COR-L47 (cell line): Measurements from ENCODE around the gene OR51F2.
"Not testable (repeated sequence)": the region's sequence is repeated elsewhere in the genome, so short reads cannot be mapped to it uniquely, and the experiment has no call there.

Experiments
- DNase-seq: peaks from one replicate; lab custom pipeline; 2025; lab: John Stamatoyannopoulos, UW

The OR51F2 gene, protein sequence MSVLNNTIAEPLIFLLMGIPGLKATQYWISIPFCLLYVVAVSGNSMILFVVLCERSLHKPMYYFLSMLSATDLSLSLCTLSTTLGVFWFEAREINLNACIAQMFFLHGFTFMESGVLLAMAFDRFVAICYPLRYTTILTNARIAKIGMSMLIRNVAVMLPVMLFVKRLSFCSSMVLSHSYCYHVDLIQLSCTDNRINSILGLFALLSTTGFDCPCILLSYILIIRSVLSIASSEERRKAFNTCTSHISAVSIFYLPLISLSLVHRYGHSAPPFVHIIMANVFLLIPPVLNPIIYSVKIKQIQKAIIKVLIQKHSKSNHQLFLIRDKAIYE

DNA sequence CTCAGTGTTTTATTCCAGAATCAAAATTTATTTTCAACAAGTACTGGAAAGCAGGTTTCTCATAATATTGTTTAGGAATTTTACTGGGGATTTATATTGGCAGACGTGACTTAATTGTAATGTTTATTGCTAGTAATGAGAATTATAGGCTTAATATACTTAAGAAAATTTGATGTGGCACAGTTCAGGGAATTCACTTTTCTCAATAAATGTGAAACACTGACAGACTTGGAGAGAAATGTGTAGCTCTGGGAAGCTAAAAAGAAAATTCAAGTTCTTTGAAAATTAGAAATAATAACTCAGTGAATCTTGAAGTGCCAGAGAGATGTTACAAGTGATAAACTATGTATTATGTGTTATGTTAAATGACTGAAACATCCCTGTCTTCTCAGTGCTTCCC, at the start of gene OR51F2:
TSS of gene OR51F2 (plus strand) at position 301 of the 400 bp plus-strand sequence. CDS start 101 bp downstream, outside the sequence.
- DNase-seq, result no peak

DNA sequence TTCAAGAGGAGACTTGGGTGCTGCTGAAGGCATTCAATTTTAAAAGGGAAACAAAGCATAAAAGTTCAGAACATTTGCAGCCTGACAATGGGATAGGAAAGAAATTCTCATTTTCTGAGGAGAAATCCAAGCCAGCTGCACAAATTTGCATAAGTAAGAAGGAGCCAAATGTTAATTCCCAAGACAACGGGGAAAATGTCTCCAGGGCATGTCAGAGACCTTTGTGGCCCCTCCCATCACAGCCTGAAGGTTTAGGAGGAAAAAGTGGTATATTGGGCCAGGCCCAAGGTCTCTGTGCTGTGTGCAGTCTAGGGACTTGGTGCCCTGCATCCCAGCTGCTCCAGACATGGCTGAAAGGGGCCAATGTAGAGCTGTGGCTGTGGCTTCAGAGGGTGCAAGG, 38.7 kb upstream of the OR51F2 start:
- no peak for DNase-seq

DNA sequence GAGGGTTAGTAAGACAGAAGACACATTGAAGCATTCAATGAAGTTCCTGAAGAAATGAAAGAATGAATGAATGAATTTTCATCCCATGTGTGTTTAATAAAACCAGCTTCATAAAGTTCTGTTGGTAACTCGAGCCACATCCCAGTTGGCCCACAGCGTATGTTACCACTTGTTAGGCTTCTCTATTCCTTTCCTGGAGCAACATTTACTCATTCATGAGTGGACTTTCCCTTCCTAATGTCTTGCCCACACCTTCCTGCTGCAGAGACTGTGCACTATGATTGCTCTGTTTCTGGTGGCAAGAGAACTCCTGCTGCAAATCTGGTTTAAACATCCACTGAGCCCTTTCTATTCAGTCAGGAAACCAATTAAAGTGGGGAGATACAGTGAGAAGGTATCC, 23.9 kb upstream of the OR51F2 start:
- no peak for DNase-seq

DNA sequence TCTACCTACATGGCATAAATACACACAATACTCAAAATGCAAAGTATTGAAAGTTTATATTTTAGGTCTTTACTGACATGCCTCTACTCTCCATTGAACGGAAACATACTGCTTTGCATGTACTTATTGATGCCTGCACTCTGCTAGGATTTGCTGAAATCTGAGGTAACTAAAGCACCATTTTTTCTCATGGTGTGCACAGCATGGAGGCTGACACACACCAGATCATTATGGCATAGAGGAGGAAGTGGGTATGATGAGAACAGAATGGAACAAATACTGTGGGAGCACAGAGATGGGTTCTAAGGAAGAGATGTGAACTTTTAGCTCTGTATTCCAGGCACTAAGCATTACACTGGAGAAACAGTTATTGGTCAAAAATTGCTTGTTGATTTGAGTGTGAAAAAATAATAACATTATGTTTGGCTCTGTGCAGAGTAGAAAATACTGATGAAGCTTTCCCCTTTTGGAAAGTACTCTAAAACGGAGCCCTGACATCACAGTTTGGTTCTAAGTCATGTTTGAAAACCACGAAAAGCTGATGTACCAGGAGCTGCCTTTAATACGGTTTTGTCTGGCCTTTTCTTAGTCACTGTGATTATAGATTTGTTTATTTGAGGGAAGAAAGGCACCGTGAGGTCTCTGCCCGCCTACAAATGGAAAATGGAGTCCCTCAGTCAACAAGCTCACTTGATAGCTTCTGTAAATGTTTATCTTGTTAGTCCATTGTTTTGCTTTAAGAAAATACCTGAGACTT, 22.5 kb upstream of the OR51F2 start:
- DNase-seq, result no peak

DNA sequence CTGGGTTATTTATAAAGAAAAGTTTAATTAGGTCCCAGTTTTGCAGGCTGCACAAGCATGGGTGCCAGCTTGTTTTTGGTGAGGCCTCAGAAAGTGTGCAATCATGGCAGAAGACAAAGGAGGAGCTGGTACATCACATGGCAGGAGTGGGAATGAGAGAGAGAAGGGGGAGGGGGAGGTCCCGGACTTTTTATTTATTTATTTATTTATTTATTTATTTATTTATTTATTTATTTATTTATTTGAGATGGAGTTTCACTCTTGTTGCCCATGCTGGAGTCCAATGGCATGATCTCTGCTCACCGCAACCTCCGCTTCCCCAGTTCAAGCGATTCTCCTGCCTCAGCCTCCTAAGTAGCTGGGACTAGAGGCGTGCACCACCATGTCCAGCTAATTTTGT, 19.8 kb upstream of the OR51F2 start:
- DNase-seq, result not testable (repeated sequence)

DNA sequence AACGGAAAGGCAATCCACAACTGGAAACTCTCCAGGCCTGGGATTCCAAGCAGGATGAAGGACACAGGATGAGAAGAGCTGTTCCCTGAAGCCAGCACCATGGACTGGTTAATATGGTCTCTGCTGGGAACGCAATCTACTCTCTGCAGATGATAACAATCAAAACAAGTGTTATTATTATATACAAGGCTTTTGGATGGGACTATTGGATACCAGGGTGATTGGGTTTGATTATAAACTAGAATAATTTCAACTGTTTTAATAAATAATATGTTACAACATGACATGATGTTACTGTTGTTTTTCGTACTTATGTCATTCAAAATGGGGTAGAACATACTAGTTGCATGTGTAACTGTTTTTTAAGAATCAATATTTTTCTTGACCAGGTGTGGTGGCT, 16.8 kb upstream of the OR51F2 start, which contains the start of gene OR52R1:
TSS of gene OR52R1 (minus strand) at position 101 of the 400 bp plus-strand sequence. CDS start at position 101, 0 bp downstream.
- DNase-seq, result no peak

DNA sequence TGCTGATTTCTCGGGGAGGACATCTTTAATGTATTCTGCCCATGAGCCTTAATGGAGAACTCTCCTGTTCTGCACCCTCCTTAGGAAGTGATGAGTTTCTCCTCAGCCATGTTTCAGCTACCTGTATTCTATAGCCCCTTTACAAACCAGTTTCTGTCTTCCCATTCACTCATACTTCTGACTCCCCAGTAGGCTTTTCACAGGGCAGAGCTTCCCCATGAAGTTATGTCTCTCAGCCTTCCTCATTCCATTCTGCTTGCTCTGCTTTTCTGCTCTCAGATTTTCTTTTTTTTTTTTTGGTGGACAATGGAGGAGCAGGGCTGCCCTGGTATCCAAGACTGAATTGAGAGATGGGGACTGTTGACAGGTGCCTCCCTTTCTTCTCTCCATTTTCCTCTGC, 12.6 kb upstream of the OR51F2 start:
- no peak for DNase-seq

DNA sequence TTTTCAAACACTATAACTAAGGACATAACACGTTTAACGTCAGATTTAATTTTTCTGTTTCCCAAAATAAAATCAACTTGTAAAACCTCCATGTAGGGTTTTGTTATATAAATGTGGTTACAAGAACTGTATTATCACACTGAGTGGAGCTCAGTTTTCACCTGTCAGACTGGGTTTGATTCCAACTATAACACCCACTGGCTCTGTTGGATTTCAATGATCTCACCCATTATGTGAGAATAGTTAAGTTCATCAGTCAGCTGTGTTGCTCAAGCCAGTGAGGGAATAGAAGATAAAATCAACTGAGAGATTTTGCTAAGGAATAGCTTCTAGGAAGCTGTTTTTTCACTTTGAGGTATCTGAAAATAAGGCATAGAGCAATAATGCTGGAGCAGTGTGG, 11.9 kb upstream of the OR51F2 start:
- no peak for DNase-seq

DNA sequence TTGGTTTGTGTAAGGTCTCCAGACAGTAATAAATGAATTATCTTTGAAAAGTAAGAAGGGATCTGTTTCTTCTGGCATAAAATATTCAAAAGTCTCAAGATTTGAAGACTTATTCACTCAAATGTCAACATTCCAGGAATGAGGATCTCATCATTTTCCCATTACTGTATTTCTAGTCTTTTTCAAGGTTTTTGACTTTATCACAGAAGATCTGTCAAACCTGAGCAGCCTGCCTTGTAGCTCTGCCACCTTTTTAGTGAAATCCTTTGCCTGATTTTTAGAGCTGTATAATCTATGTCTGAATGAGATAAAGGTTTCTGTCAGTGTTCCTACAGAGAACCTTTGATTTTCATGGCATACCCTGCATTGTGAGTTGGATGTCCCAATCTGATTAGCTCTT, 4.0 kb downstream of the OR51F2 start:
- no peak for DNase-seq

DNA sequence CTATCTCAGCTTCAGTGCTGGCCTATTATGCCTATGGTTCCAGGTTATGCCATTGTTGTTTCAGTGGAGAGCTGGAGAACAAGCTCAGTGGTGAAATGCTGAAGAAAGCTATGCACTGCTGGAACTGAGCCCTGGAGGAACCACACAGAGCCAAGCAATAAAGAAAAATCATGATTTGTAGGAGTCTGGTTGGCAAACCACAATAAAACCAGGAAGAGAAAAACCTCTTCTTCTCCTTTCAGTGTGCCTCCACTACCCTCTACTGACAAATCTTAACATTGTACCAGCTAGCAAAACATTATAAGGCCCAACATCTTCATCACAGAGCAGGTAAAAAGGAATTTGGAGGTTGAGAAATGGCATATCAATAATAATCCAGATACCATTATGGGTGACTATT, 5.3 kb downstream of the OR51F2 start:
- peak; percentile 15 for DNase-seq

DNA sequence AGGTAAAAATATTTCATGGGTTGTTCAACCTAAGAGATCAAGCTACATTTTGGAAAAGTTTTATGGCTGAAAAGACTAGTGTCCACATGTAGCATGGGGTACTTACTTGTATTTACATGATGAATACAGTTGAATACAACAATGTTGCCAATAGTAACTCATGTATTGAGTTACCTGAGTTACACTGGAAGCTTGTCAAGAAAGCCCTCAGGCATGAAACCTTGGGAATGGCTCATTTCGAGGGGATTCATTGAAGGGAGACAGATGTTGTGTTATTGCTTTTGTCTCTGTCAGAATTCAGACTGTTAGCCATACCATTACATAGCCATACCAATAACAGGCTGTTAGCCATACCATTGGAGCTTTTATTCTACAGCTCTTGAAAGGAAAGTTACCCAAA, 9.2 kb downstream of the OR51F2 start:
- DNase-seq, result no peak

DNA sequence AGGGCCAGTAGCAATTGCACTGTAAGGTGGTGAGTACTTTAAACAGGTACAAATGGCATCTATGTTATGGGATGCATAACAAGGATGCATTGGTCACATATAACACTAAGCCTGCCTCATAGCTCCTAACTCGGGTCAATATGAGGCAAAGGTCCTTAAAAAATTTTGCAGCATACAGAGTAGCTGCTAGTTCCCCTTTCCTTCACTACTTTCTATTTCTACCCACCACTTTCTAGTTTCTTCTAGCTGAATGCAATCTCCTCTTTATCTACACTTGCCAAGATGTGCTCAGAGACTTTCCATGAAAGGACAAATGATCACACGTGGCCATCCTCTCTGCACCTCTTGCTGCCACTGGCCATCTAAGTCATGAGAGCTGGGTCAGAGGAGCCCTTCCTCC, 9.8 kb downstream of the OR51F2 start:
- DNase-seq, result no peak

DNA sequence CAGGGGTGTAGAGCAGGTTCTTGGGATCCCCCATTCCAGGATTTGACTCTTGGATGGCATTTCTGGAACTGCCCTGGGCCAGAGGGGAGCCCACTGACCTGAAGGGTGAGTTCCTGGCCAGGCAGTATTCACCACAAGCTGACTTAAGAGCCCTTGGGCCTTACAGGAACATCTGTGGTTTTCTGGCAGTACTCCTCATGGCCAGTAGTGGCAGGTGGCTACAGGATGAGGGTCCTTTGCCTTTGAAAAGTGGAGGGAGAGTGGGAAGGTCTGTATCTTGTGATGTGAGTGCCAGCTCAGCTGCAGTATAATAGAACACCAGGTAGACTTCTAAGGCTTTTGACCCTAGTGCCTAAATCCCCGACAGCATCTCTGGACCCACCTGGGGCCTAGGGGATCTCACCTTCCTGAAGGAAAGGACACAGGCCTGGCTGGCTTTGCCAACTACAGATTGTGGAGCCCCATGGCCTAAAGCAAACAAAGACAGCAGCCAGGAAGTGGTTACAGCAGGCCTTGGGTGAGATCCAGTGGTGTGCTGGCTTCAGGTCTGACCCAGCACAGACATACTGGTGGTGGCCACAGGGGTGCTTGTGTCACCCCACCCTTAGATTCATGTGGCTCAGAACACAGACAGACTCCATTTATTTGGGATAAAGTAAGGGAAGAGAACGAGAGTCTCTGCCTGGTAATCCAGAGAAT, 18.9 kb downstream of the OR51F2 start:
- no peak for DNase-seq

DNA sequence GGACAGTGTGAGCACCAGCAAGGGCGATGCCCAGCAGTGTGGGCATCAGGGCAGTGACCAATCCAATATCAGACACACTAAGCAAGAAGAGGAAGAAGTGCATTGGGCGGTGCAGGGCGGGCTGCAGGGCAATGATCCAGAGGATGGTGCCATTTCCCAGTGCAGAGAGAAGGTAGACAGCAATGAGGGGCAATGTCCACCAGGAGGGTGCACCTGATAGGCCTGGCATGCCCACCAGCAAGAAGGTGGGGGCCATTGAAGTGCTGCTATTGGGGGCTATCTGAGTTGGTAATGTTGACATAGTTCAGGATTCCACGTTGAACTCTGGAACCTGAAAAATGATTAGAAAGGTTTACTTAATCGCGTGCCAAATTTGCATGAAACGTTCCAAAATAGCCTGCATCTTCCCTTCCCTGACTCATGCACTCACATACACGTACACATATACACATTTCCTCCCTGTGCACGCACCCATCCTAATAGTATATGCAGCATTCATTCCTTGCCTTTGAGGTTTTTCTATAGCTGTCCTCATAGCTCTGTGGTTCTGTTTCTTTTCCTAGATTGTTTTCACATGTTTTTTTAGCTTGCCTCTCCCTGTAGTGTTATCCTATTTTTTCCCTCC, 27.9 kb downstream of the OR51F2 start, which contains the start of gene OR51S1:
TSS of gene OR51S1 (minus strand) at position 301 of the 625 bp plus-strand sequence. CDS start at position 301, 0 bp downstream.
- no peak for DNase-seq

DNA sequence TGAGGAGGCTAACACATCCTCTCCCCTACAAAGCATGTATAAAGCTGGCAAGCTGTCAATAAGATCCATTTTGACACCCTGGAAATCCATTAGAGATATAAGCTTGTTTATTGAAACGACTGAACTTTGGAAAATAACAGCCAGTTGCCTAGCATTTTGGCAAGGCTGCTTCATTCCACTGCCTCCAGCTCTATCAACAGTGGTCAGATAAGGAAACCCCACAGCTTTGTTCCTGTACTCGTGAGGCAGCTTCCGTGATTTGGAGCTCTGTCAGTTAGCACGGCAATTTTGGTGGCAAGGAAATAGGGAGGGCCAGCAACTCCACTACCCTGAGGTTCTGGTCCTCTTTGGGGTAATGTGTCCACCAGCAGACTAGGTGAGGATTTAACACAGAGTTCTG, 29.9 kb downstream of the OR51F2 start:
- DNase-seq, result no peak

DNA sequence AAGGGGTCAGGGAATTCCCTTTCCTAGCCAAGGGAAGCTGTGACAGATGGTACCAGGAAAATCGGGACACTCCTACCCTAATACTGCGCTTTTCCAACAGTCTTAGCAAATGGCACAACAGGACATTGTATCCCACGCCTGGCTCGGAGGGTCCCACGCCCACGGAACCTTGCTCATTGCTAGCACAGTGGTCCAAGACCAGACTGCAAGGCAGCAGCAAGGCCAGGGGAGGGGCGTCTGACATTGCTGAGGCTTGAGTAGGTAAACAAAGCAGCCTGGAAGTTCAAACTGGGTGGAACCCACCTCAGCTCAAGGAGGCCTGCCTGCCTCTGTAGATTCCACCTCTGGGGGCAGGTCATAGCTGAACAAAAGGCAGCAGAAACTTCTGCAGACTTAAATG, 33.2 kb downstream of the OR51F2 start:
- DNase-seq, result not testable (repeated sequence)

DNA sequence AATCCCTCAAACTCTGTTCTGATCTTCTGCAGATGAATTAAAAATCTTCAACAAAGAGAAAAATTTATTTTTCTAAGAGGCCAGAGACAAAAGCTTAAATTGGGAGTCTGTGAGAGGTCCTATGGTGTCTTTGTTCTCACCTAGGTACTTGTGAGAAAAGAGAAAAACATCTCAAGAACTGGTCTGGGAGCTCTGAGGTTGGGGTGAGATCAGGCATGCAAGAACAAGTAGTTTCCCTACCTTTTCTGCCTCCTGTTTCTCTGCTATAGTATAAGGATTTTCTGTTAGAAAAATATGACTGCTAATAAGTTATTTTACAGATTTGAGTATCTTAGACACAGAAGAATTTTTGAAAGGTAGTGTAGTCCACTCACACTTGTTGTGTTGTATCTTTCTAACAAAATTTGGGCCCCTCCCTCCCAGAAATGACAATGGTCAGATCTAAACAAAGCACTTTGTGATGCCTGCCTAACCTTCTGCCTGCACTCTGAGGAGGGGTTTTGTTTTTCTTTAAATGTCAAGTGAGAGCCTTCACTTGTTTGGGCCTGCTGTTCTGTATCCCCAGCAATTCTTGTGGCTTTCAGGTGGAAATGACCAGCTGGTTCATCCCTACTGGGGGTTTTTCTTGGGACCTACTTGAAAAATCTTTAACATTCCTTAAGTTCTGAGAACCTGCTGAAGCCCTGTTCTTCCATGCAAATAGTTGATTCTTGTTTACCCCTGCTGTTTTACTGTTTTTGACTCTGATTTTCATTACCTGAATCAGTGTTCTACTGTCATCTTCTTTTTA, 41.5 kb downstream of the OR51F2 start:
- no peak for DNase-seq

DNA sequence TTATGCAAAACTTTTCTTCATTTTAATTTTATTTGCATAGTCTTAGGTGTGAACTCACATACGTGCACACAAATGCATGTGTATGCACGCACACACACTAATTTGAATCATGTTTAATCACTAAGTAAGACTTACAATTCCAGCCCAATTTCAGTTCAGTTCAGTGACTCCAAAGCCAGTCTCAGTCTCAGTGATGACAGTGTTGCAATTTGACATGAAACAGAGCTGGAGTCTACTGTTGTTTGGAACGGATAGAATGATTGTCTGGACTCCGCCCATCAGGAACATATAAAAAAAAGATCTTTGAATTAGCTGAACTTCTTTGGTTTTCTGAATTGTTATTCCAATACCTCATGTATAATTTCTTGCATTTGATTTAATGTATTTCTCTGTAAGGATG, 42.8 kb downstream of the OR51F2 start:
- no peak for DNase-seq

DNA sequence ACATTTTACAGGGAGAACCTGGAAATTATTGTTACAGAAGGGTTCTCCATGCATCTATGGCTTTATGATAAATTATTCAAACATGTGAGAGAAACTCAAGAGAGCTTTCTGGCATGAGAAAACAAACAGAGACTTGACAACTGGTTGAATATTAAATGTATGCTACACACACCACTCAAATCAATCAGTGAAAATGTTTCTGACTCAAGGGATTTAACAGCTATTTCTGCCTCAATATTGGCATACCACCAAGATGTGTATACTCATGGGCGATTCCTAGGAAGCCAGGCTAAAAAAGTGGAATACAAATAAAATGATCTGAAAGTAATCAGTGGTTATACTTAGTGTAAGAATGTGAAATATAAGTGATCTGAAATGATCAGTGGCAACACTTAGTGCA, 44.7 kb downstream of the OR51F2 start:
- no peak for DNase-seq
